Neural progenitor cell (in vitro differentiated cells): ENCODE results near the gene KLC3.

Experiments used
- EZH2phosphoT487 ChIP-seq: fragments of 200-600 bp; sonication (generic); IDR thresholded peaks from 2 replicates; pipeline ENCODE4 v1.6.1; 2017; ENCODE audit warnings: antibody characterized with exemption
- TF ChIP-seq, protein P1 (sequence below): fragments of 200-600 bp; sonication (generic); IDR thresholded peaks from 2 replicates; pipeline ENCODE4 v1.5.1; 2017; ENCODE audit warnings: antibody characterized with exemption, mild to moderate bottlenecking

DNA sequence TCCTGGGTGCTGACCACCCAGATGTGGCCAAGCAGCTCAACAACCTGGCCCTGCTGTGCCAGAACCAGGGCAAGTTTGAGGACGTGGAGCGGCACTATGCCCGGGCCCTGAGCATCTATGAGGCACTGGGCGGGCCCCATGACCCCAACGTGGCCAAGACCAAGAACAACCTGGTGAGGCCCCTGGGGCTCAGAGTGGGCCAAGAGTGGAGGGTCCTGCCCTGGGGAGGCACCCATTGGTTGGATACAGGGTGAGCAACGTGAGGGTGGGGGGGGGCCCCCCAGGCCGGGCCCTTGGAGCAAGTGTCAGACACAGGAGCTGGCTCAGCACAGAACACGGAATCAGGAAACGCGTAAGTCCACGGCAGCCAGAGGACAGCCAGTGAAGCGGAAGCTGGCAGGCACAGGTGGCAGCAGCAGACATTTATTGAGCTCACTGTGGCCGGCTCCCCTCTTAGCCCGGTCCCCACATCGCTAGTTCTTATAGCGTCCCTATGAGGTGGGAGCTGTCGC lies 8.9 kb downstream of the KLC3 start:
- TF ChIP-seq EZH2phosphoT487 = no peak
- TF ChIP-seq, protein P1, sequence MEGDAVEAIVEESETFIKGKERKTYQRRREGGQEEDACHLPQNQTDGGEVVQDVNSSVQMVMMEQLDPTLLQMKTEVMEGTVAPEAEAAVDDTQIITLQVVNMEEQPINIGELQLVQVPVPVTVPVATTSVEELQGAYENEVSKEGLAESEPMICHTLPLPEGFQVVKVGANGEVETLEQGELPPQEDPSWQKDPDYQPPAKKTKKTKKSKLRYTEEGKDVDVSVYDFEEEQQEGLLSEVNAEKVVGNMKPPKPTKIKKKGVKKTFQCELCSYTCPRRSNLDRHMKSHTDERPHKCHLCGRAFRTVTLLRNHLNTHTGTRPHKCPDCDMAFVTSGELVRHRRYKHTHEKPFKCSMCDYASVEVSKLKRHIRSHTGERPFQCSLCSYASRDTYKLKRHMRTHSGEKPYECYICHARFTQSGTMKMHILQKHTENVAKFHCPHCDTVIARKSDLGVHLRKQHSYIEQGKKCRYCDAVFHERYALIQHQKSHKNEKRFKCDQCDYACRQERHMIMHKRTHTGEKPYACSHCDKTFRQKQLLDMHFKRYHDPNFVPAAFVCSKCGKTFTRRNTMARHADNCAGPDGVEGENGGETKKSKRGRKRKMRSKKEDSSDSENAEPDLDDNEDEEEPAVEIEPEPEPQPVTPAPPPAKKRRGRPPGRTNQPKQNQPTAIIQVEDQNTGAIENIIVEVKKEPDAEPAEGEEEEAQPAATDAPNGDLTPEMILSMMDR = no peak
